IMR-90 (cell line): Measurements from ENCODE around the gene ABCC8. TPM values are rescaled to one million over a fixed set of nuclear protein-coding genes. Genes with fewer than 3 reads are reported as not detected.

ENCODE experiments used
- polyA plus RNA-seq, 3 experiments: library from polyadenylated mRNA; depleted of rRNA; stranded (reverse); fragments of >200 nt; gene quantifications; 2 replicates each; pipeline ENCODE4 v1.2.3, GENCODE V29; 2012; ENCODE audit warnings: low replicate concordance in 1 of 3
- total RNA-seq: library from RNA; depleted of rRNA; stranded (reverse); fragments of >200 nt; gene quantifications from 2 replicates; pipeline ENCODE4 v1.2.3, GENCODE V29; 2012; rRNA removed

ABCC8 gene
- total and polyA plus RNA-seq, 2 of the 4 experiments (the other 2 are of a cell fraction), result not detected

Other genes starting within 250 kb of the ABCC8 start
- 52.7 and 83.0 TPM in 2 replicates for gene NUCB2, start 200.1 kb downstream of the ABCC8 start, total RNA-seq
- 54.9 and 55.4 TPM in 2 replicates for gene NUCB2, start 200.1 kb downstream of the ABCC8 start, polyA plus RNA-seq (2012; rRNA removed)
- gene NCR3LG1, start 125.0 kb downstream of the ABCC8 start, total RNA-seq, result 3.9 and 4.1 TPM in 2 replicates
- 1.5 and 1.7 TPM in 2 replicates for gene NCR3LG1, start 125.0 kb downstream of the ABCC8 start, polyA plus RNA-seq (2012; rRNA removed)
- not detected in 2 replicates for gene KCNJ11, start 88.2 kb downstream of the ABCC8 start, total RNA-seq
- not detected in 2 replicates for gene KCNJ11, start 88.2 kb downstream of the ABCC8 start, polyA plus RNA-seq (2012; rRNA removed)
- gene USH1C, start 67.6 kb upstream of the ABCC8 start, total RNA-seq, result not detected in 2 replicates
- gene USH1C, start 67.6 kb upstream of the ABCC8 start, polyA plus RNA-seq (2012; rRNA removed), result not detected in 2 replicates
- gene OTOG, start 70.4 kb upstream of the ABCC8 start, total RNA-seq, result not detected in 2 replicates
- not detected in 2 replicates for gene OTOG, start 70.4 kb upstream of the ABCC8 start, polyA plus RNA-seq (2012; rRNA removed)
- not detected in 2 replicates for gene MYOD1, start 242.7 kb upstream of the ABCC8 start, total RNA-seq
- not detected in 2 replicates for gene MYOD1, start 242.7 kb upstream of the ABCC8 start, polyA plus RNA-seq (2012; rRNA removed)